ENCODE data around the gene RNPEPL1.

RNPEPL1 gene

GRCh38 chr2:240566203-240567136 lies 1.8 kb upstream of the RNPEPL1 start:
- DNase-seq: peak; percentile 93

GRCh38 chr2:240567137-240567871 lies 980 bp upstream of the RNPEPL1 start:
- DNase-seq: no peak

DNA sequence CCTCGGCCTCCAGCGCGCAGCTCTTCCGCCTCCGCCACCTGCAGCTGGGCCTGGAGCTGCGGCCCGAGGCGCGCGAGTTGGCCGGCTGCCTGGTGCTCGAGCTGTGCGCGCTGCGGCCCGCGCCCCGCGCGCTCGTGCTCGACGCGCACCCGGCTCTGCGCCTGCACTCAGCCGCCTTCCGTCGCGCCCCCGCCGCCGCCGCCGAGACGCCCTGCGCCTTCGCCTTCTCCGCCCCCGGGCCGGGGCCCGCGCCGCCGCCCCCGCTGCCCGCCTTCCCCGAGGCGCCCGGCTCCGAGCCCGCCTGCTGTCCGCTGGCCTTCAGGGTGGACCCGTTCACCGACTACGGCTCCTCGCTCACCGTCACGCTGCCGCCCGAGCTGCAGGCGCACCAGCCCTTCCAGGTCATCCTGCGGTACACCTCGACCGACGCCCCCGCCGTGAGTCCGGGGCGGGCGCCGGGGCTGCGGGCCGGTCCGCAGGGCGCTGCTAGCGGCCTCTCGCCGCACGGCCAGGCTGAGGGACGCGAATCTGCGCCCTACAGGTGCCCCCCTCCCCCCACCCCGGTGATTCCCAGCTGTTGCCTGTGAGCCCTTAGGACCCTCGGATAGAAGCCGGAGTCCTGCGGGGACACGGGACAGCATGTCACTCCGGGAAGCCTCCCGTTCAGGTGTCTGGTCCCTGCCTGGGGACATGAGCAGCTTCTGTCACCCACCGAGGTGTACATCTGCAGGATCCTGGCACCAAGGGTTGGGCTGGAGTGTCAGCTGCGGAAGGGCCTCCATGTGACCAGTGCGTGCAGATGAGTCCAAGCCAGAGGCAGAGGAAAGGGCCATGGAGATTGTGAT lies 616 bp downstream of the RNPEPL1 start:
- peak; percentile 81 for DNase-seq

DNA sequence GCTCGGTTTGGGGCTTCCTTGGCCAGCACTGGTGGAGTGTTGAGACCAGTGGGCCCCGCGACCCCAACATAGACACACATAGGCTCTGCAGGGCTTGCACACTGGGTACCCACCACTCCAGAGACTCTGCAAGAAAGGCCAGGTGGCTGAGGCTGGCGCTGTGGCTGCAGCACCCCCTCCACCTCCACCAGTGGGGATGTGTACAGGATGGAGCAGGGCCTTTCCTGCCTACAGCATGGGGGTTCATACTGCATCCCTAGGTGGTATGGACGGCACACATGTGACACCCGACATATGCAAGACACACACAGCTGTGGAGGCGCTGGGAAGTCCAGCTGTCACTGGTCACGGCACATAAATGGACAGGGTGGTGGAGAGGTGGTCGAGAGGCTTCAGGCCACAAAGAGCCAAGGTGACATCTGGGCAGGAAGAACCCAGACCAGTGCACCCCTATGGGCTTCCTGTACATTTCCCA lies 1.3 kb downstream of the RNPEPL1 start:
- DNase-seq: no peak

- no peak for DNase-seq
Observed at GRCh38 chr2:240569998-240570530, 1.8 kb downstream of the RNPEPL1 start.

- DNase-seq: no peak
Observed at GRCh38 chr2:240570531-240571313, 2.4 kb downstream of the RNPEPL1 start.

DNA sequence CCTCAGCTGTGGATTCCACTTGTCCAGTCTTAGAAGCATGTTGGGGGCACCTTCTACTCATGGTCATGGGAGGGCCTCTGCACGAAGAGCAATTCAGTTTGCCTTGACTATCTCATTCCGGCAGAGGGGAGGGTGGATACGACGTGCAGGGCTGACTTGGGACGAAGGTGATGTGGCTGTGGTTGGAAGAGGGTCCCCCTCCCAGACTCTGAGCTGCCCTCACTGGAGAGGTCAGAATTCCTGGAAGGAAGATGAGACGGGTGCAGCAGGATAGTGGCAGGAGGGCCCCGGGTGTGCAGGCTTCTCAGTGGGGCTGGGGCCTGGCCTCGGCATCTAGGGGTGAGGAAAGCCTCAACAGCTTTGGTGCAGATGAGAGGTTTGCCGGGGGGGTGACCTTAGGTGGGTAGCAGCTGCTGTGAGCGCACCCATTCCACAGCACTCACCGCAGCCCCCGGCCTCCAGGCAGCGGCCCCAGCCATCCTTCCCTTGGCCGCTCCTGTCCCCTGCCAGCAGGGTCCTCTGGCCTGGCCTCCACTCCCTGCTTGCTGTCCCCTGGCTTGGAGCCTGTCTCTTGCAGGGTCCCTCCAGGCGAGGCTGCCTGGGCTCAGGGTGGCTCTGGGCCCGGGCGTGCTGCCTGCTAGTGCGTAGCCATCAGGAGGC lies 3.2 kb downstream of the RNPEPL1 start:
- DNase-seq: no peak

GRCh38 chr2:240572141-240573031 lies 4.1 kb downstream of the RNPEPL1 start:
- DNase-seq: no peak

- no peak for DNase-seq
Observed at GRCh38 chr2:240573071-240573515, 4.8 kb downstream of the RNPEPL1 start.

DNA sequence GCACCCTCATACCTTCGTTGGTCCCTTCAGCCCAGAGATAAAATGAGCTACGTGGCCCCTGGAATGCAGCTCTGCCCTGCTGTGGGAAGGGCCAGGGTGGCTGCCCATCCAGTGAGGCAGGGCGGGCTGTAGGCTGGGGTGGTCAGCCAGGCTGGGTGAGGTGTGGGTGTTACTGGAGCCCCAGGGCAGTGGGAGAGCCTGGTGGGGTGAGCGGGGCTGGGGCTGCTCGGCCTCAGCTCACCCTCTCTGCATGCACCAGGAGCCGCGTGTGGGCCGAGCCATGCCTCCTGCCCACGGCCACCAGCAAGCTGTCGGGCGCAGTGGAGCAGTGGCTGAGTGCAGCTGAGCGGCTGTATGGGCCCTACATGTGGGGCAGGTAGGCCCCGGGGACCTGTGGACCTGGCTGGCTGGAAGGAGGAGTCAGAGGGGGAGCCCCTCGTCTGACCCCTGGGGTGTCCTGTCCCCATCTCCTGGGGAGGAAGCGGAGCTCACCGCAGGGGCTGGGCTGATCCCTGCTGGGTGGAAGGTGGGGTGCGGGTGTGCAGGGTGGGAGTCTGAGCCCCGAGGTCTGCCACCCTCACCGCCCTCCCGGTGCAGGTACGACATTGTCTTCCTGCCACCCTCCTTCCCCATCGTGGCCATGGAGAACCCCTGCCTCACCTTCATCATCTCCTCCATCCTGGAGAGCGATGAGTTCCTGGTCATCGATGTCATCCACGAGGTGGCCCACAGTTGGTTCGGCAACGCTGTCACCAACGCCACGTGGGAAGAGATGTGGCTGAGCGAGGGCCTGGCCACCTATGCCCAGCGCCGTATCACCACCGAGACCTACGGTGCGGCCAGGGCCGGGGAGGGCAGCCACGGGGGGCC lies 5.5 kb downstream of the RNPEPL1 start:
- DNase-seq: no peak

GRCh38 chr2:240574386-240575100 lies 6.3 kb downstream of the RNPEPL1 start:
- DNase-seq: no peak

DNA sequence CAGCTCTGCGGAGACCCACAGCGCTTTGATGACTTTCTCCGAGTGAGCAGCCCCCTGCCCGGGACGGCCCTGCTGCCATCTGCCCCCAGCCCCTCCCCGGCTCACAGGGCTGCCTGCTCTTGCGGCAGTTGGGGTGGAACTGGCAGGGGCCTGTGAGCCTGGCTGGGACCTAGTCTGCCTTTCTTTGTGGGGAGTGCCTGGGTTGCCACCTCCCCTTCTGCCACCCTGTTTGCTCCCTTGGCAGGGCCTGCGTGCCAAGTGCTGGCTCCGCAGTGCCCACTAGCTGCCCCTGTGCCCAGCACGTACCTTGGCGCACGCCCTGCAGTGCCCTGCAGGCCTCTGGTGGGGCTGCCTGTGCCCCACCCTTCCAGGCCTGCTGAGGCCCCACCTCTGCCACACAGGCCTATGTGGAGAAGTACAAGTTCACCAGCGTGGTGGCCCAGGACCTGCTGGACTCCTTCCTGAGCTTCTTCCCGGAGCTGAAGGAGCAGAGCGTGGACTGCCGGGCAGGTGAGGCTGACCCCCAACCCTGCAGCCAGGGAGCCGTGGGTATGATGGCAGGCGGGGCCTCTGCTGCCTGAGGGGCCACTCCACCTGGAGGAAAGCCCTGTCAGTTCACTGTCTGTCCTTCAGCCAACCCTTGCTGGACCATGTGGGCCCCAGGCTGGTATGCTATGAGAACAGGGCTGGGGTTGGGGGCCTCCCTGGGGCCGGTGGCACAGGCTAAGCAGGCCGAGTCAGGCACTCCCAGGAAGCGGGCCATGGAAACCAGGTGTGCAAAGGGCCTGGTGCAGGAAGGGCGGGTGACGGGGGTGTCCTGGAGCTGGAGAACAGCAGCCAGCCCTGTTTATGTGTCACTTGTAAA lies 7.0 kb downstream of the RNPEPL1 start:
- no peak for DNase-seq

GRCh38 chr2:240576036-240576435 lies 7.8 kb downstream of the RNPEPL1 start:
- DNase-seq: no peak

DNA sequence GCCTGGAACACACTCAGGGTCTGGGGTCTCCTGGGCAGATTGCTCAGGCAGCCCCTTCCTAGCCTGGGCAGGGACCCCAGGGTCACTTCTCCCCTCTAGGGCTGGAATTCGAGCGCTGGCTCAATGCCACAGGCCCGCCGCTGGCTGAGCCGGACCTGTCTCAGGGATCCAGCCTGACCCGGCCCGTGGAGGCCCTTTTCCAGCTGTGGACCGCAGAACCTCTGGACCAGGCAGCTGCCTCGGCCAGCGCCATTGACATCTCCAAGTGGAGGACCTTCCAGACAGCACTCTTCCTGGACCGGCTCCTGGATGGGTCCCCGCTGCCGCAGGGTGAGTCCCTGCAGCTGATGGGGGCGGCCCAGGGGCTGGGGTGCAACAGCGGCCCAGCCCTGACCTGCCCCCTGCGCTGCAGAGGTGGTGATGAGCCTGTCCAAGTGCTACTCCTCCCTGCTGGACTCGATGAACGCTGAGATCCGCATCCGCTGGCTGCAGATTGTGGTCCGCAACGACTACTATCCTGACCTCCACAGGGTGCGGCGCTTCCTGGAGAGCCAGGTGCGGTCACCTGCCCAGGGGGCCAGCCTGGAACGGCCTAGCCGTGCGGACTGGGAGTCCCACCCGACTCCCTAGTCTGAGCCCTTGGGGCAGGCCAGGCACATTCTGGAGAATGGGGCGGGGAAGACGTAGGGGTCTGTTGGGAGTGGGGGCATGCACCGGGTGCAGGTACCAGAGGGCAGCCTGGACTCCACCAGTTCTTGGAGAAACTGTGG lies 8.3 kb downstream of the RNPEPL1 start:
- DNase-seq: no peak

GRCh38 chr2:240577281-240578109 lies 9.2 kb downstream of the RNPEPL1 start:
- DNase-seq: no peak

- DNase-seq: no peak
Observed at GRCh38 chr2:240578110-240578450, 9.8 kb downstream of the RNPEPL1 start.

All from RPMI8226 (cell line).